GM18909 (cell line): Measurements from ENCODE around the gene DEUP1.
"Not testable (repeated sequence)": the region's sequence is repeated elsewhere in the genome, so short reads cannot be mapped to it uniquely, and the experiment has no call there.

Source experiments
- ATAC-seq: cut with Tn5 transposase; IDR thresholded peaks from one replicate; pipeline ENCODE4 v1.9.1; 2021; ENCODE audit warnings: mild to moderate bottlenecking; ENCODE audit not compliant: unreplicated experiment, poor library complexity

Gene DEUP1

DNA sequence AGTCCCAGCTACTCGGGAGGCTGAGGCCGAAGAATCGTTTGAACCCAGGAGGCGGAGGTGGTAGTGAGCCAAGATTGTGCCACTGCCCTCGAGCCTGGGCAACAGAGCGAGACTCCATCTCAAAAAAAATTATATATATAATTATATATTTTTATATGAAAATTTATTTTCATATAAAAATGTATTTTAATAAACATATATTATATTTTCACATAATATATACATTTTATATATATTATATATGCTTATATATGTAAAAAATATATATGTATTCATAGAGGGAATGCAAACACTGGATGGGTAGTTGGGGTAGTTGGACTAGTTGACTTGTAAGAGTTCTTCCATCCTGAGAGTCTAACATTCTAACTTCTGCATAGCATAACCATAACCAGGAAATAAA is 20.3 kb downstream of the DEUP1 start:
- ATAC-seq, result no peak

DNA sequence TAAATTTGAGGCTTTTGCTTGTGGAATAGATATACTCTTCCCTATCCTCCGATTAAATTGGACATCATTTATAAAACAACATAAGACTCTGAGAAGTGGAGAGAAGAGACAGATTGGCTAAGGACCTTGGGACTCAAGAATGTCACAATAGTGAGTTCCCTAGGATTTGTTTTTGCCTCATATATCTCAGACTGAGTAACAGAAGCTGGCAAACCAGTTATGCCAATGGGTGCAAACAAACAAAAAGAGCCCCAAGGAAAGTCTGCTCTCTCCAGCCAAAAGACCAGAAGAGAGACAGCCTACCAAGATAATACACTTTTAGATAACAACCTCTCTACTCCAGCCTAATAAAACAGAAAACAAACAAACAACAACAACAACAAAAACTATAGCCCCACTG is 28.9 kb downstream of the DEUP1 start:
- no peak for ATAC-seq

GRCh38 chr11:93361435-93361834 is 30.9 kb downstream of the DEUP1 start:
- ATAC-seq, result no peak

GRCh38 chr11:93368022-93368421 is 37.5 kb downstream of the DEUP1 start:
- ATAC-seq, result no peak

- no peak for ATAC-seq
These were observed 39.7 kb downstream of the DEUP1 start for GRCh38 chr11:93370260-93370659.

DNA sequence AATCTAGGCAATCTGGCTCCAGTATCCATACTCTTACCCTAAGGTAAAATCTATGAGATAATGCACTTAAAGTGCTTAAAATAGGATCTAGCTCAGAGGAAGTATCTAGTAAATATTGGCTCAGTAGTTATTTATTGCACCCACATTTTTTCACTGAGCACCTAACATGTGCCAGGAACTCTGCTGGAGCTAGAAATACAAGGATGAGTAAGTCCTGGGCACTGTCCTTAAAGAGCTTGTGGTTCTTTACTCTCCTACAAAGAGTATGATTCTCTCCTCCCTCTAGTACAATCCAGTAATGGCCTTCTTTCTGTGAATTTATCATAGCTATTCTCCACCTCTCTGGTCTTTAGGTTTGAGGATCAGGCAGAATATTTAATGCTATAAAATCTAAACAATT is 59.2 kb downstream of the DEUP1 start:
- ATAC-seq, result no peak

DNA sequence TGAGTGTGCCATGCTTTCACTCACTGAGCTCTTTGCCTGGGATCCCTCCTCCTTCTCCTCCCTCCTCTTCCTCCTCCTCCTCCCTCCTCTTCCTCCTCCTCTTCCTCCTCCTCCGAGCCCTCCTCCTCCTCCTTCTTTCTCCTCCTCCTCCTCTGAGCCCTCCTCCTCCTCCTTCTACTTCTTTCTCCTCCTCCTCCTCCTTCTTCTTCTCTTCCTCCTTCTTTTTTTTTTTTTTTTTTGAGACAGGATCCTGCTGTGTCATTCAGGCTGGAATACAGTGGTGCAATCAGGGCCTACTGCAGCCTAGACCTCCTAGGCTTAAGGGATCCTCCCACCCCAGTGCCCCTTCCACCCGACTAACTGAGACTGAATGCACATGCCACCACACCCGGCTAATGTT is 62.3 kb downstream of the DEUP1 start:
- no peak for ATAC-seq

- ATAC-seq, result no peak
These were observed 62.8 kb downstream of the DEUP1 start for GRCh38 chr11:93393386-93393785.

DNA sequence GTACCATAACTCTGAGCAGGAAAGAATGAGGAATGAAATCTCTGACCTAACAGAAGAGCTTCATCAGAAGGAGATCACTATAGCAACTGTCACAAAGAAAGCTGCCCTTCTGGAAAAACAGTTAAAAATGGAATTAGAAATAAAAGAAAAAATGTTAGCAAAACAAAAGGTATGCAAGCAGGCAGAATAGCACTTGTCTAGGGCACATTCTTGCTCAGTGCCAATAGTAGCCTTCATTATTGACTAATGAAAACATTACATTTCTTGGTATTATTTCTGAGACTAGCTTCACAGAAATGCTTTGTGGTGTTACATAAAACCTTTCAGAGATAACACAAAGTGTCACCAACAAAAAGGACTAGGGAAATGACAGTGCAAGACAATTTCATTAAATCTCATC is 63.9 kb downstream of the DEUP1 start:
- ATAC-seq, result no peak

GRCh38 chr11:93396316-93396715 is 65.8 kb downstream of the DEUP1 start:
- no peak for ATAC-seq

GRCh38 chr11:93403930-93404329 is 73.4 kb downstream of the DEUP1 start:
- no peak for ATAC-seq

DNA sequence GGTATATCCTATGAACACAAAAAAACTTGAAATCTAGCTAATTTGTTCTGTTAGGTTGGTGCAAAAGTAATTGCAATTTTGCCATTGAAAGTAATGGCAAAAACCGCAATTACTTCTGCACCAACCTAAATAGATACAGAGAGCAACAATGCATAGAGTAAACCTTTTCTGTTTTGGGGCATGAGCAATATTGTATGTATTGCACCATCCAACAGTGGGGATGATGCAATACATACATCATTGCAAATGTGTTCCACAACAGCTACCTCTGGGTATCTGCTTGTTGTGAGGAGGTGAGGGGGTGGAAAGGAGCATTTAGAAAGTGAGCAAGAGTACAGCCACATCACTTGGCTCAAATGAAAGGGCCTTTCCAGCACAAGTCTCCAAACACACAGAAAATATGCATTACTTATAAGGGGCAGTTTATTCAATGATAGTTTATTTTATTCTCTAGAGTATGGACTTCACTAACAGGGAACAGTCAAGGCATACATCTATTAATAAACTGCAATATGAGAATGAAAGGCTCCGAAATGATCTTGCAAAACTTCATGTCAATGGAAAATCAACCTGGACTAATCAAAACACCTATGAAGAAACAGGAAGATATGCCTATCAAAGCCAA is 77.3 kb downstream of the DEUP1 start:
- peak; percentile 40 for ATAC-seq

GRCh38 chr11:93410441-93410840 is 79.9 kb downstream of the DEUP1 start:
- ATAC-seq, result no peak

DNA sequence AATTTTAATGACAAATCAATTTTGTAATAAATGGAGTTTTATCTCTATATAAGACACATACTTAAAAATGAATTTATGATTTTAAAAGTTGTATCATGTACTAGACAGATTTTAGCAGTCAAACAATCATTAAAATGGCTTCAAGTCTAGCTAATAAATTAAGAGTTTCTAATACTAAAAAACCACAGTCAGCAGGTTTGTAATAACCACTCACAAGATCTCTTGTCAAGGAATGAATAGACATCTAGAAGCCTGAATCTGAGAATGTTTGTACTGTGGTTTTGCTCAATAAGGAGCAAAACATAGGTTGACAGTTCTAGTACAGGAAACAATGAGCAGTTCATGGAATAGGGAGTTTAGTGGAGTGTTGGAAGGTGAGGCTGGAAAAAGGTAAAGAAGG is 81.2 kb downstream of the DEUP1 start:
- no peak for ATAC-seq

DNA sequence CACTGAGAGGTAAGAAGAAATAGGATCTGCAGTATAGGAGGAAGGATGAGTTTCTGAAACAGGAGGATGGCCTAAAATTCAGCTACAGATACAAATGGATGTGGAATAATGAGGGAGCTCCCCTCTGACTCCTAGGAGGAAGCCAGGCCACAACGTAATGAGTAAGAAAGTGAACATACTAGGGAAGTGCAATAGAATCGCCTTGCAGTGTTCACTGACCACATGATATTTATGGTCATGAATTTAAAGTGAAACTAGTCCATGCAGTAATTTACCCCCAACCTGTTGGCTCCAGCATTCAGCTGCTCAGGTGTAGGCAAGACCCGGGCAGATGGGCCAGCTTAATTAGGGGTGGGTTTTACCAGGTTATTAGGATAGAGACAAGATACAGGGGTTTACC is 101.7 kb downstream of the DEUP1 start:
- ATAC-seq, result no peak

DNA sequence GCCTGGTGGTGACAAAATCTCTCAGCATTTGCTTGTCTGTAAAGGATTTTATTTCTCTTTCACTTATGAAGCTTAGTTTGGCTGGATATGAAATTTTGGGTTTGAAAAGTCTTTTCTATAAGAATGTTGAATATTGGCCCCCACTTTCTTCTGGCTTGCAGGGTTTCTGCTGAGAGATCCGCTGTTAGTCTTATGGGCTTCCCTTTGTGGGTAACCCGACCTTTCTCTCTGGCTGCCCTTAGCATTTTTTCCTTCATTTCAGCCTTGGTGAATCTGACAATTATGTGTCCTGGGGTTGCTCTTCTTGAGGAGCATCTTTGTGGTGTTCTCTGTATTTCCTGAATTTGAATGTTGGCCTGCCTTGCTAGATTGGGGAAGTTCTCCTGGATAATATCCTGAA is 112.7 kb downstream of the DEUP1 start:
- not testable (repeated sequence) for ATAC-seq

DNA sequence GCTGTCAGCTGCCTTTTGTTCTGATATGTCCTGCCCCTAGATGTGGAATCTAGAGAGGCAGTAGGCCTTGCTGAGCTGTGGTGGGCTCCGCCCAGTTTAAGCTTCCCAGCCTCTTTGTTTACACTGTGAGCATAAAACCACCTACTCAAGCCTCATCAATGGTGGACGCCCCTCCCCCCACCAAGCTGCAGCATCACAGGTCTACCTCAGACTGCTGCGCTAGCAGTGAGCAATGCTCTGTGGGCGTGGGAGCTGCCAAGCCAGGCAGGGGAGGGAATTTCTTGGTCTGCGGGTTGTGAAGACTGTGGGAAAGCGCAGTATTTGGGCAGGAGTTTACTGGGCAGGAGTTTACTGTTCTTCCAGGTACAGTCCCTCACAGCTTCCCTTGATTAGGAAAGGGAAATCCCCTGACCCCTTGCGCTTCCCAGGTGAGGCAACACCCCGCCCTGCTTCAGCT is 114.1 kb downstream of the DEUP1 start:
- no peak for ATAC-seq

DNA sequence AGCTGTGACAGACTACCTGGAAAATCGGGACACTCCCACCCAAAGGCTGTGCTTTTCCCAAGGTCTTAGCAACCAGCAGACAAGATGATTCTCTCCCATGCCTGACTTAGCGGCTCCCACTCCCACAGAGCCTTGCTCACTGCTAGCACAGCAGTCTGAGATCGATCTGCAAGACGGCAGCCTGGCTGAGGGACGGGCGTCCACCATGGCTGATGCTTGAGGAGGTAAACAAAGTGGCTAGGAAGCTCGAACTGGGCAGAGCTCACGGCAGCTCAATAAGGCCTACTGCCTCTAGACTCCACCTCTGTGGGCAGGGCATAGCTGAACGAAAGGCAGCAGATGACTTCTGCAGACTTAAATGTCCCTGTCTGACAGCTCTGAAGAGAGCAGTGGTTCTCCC is 127.7 kb downstream of the DEUP1 start:
- no peak for ATAC-seq

DNA sequence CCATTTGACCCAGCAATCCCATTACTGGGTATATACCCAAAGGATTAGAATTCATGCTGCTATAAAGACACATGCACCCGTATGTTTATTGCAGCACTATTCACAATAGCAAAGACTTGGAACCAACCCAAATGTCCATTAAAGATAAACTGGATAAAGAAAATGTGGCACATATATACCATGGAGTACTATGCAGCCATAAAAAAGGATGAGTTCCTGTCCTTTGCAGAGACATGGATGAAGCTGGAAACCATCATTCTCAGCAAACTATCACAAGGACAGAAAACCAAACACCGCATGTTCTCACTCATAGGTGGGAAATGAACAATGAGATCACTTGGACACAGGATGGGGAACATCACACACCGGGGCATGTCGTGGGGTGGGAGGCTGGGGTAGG is 133.1 kb downstream of the DEUP1 start:
- ATAC-seq, result not testable (repeated sequence)

DNA sequence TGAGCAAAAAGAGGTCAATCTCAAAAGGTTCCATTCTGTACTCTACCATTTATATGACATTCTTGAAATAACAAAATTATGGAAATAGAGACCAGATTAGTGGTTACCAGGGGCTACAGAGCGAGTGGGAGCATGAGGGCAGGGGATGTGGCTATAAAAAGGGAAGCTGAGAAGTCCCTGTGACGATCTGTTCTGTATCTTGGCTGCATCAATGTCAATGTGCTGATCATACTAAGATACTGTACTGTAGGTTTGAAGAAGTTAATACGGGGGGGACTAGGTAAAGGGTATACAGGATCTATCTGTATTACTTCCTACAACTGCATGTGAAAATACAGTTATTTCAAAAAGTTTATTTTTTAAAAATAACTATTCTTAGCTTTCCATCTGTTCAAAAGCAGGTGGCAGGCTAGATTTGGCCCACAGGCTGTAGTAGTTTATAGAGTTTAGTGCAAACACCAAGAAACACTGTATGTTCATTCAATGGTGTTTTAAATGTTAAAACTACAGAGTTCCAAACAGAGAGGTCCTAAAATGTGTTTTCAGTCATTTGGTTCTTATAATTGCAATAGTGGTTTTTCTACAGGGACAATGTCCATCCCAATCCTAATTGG is 134.5 kb downstream of the DEUP1 start:
- ATAC-seq, result no peak

- no peak for ATAC-seq
These were observed 136.5 kb downstream of the DEUP1 start for GRCh38 chr11:93467054-93467453.

- no peak for ATAC-seq
These were observed 137.7 kb downstream of the DEUP1 start for GRCh38 chr11:93468290-93468689.
